ACC112 (cell line): ENCODE data around the gene MEGF11.

Experiments used
- H2AFZ ChIP-seq: fragments of 200-600 bp; sonication (generic); one replicate; pipeline ENCODE4 v1.6.0; 2017; ENCODE audit warnings: antibody characterized with exemption, low read length; ENCODE audit not compliant: unreplicated experiment
- H3K27ac ChIP-seq: fragments of 200-600 bp; sonication (generic); 2 replicates; pipeline ENCODE4 v1.5.1; 2014; ENCODE audit warnings: low read depth, mild to moderate bottlenecking, antibody characterized with exemption, low read length, moderate library complexity
- H3K27me3 ChIP-seq: fragments of 200-600 bp; sonication (generic); 2 replicates; pipeline ENCODE4 v1.6.1; 2014; ENCODE audit warnings: mild to moderate bottlenecking, antibody characterized with exemption, low read length, moderate library complexity, mixed read lengths; ENCODE audit not compliant: insufficient read depth
- H3K36me3 ChIP-seq: fragments of 200-600 bp; sonication (generic); 2 replicates; pipeline ENCODE4 v1.6.1; 2016; ENCODE audit warnings: mild to moderate bottlenecking, antibody characterized with exemption, low read length, moderate library complexity, mixed read lengths; ENCODE audit not compliant: insufficient read depth
- H3K4me1 ChIP-seq: fragments of 200-600 bp; sonication (generic); one replicate; pipeline ENCODE4 v1.6.1; 2016; ENCODE audit warnings: low read length, mixed read lengths; ENCODE audit not compliant: insufficient read depth, unreplicated experiment, control insufficient read depth
- H3K4me3 ChIP-seq: fragments of 200-600 bp; sonication (generic); 2 replicates; pipeline ENCODE4 v1.5.1; 2014; ENCODE audit warnings: mild to moderate bottlenecking, low read depth, low read length
- H3K79me2 ChIP-seq: fragments of 200-600 bp; sonication (generic); one replicate; pipeline ENCODE4 v1.6.0; 2016; ENCODE audit warnings: low read length; ENCODE audit not compliant: control insufficient read depth, unreplicated experiment, insufficient read depth

MEGF11 gene

GRCh38 chr15:66139591-66140207 is 113.9 kb downstream of the MEGF11 start:
- Histone ChIP-seq H2AFZ (no peak overlapping the region), H3K4me3 (no peak overlapping the region), H3K79me2 (no peaks in the 10 kb centered on the region), H3K4me1 (no peaks in the 10 kb centered on the region), H3K27me3 (peaks cover 81% of the 10 kb centered on the region), H3K36me3 (no peaks in the 10 kb centered on the region), H3K27ac (no peak overlapping the region)

GRCh38 chr15:66138892-66139590 is 114.5 kb downstream of the MEGF11 start:
- no peaks in the 10 kb centered on the region for H3K36me3 ChIP-seq

GRCh38 chr15:66138096-66138783 is 115.3 kb downstream of the MEGF11 start:
- H2AFZ ChIP-seq, result no peak overlapping the region
- no peak overlapping the region for H3K4me3 ChIP-seq
- peaks cover 82% of the 10 kb centered on the region for H3K27me3 ChIP-seq
- no peaks in the 10 kb centered on the region for H3K36me3 ChIP-seq
- H3K4me1 ChIP-seq, result no peaks in the 10 kb centered on the region
- no peaks in the 10 kb centered on the region for H3K79me2 ChIP-seq
- no peak overlapping the region for H3K27ac ChIP-seq

More at GRCh38 chr15:66138892-66139590, 114.5 kb downstream of the MEGF11 start:
- H3K27me3 ChIP-seq, result peaks cover 82% of the 10 kb centered on the region
- H3K79me2 ChIP-seq, result no peaks in the 10 kb centered on the region
- H3K4me1 ChIP-seq, result no peaks in the 10 kb centered on the region
- no peak overlapping the region for H3K27ac ChIP-seq
- H2AFZ ChIP-seq, result no peak overlapping the region
- H3K4me3 ChIP-seq, result no peak overlapping the region

- Histone ChIP-seq H2AFZ (no peak overlapping the region), H3K79me2 (no peaks in the 10 kb centered on the region), H3K4me3 (no peak overlapping the region), H3K27ac (no peak overlapping the region), H3K27me3 (peaks cover 88% of the 10 kb centered on the region), H3K36me3 (no peaks in the 10 kb centered on the region), H3K4me1 (no peaks in the 10 kb centered on the region)
Measured at GRCh38 chr15:66136948-66137347, 116.6 kb downstream of the MEGF11 start.

- no peaks in the 10 kb centered on the region for H3K36me3 ChIP-seq
- H3K27ac ChIP-seq, result no peak overlapping the region
- H3K4me1 ChIP-seq, result no peaks in the 10 kb centered on the region
- H3K27me3 ChIP-seq, result peaks cover 92% of the 10 kb centered on the region
- H3K4me3 ChIP-seq, result no peak overlapping the region
- no peaks in the 10 kb centered on the region for H3K79me2 ChIP-seq
- no peak overlapping the region for H2AFZ ChIP-seq
Measured at GRCh38 chr15:66135664-66136063, 117.9 kb downstream of the MEGF11 start.

GRCh38 chr15:66134284-66134683 is 119.3 kb downstream of the MEGF11 start:
- peaks cover 95% of the 10 kb centered on the region for H3K27me3 ChIP-seq
- no peak overlapping the region for H2AFZ ChIP-seq

GRCh38 chr15:66133247-66133885 is 120.2 kb downstream of the MEGF11 start:
- Histone ChIP-seq H3K79me2 (no peaks in the 10 kb centered on the region), H3K4me1 (no peaks in the 10 kb centered on the region), H3K36me3 (no peaks in the 10 kb centered on the region), H3K27ac (no peak overlapping the region), H3K27me3 (peaks cover 98% of the 10 kb centered on the region), H2AFZ (no peak overlapping the region), H3K4me3 (no peak overlapping the region)

More at GRCh38 chr15:66134284-66134683, 119.3 kb downstream of the MEGF11 start:
- Histone ChIP-seq H3K36me3 (no peaks in the 10 kb centered on the region), H3K4me1 (no peaks in the 10 kb centered on the region), H3K27ac (no peak overlapping the region), H3K79me2 (no peaks in the 10 kb centered on the region), H3K4me3 (no peak overlapping the region)

GRCh38 chr15:66132251-66132816 is 121.2 kb downstream of the MEGF11 start:
- H2AFZ ChIP-seq, result no peak overlapping the region
- H3K27me3 ChIP-seq, result peaks cover 100% of the 10 kb centered on the region
- H3K36me3 ChIP-seq, result no peaks in the 10 kb centered on the region
- no peak overlapping the region for H3K27ac ChIP-seq
- H3K79me2 ChIP-seq, result no peaks in the 10 kb centered on the region
- H3K4me1 ChIP-seq, result no peaks in the 10 kb centered on the region
- no peak overlapping the region for H3K4me3 ChIP-seq

- H3K27me3 ChIP-seq, result peaks cover 100% of the 10 kb centered on the region
- H2AFZ ChIP-seq, result no peak overlapping the region
- H3K27ac ChIP-seq, result no peak overlapping the region
- no peaks in the 10 kb centered on the region for H3K4me1 ChIP-seq
- no peaks in the 10 kb centered on the region for H3K79me2 ChIP-seq
- H3K36me3 ChIP-seq, result no peaks in the 10 kb centered on the region
- no peak overlapping the region for H3K4me3 ChIP-seq
Measured at GRCh38 chr15:66131831-66132230, 121.7 kb downstream of the MEGF11 start.

- Histone ChIP-seq H3K36me3 (no peaks in the 10 kb centered on the region), H3K27ac (no peak overlapping the region), H3K79me2 (no peaks in the 10 kb centered on the region), H3K27me3 (peaks cover 100% of the 10 kb centered on the region), H3K4me1 (no peaks in the 10 kb centered on the region), H2AFZ (no peak overlapping the region), H3K4me3 (no peak overlapping the region)
Measured at GRCh38 chr15:66131200-66131599, 122.3 kb downstream of the MEGF11 start.
